ENCODE measurements around the gene FAM227B. TPM values are rescaled to one million over a fixed set of nuclear protein-coding genes. Genes with fewer than 3 reads are reported as not detected.

The FAM227B gene
- total RNA-seq, 1 donor from 2014 or later: 3.2 TPM

- DNase-seq (ENCODE audit: low read depth): no peak
- no peak overlapping the region for H3K4me3 ChIP-seq (ENCODE audit: low read depth, low read length)
- TF ChIP-seq, protein P1, sequence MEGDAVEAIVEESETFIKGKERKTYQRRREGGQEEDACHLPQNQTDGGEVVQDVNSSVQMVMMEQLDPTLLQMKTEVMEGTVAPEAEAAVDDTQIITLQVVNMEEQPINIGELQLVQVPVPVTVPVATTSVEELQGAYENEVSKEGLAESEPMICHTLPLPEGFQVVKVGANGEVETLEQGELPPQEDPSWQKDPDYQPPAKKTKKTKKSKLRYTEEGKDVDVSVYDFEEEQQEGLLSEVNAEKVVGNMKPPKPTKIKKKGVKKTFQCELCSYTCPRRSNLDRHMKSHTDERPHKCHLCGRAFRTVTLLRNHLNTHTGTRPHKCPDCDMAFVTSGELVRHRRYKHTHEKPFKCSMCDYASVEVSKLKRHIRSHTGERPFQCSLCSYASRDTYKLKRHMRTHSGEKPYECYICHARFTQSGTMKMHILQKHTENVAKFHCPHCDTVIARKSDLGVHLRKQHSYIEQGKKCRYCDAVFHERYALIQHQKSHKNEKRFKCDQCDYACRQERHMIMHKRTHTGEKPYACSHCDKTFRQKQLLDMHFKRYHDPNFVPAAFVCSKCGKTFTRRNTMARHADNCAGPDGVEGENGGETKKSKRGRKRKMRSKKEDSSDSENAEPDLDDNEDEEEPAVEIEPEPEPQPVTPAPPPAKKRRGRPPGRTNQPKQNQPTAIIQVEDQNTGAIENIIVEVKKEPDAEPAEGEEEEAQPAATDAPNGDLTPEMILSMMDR (conservative IDR thresholded peaks at IDR 0.05; ENCODE audit: low read depth, low read length): no peak
Measured at GRCh38 chr15:49328941-49329340, 291.7 kb downstream of the FAM227B start.

DNA sequence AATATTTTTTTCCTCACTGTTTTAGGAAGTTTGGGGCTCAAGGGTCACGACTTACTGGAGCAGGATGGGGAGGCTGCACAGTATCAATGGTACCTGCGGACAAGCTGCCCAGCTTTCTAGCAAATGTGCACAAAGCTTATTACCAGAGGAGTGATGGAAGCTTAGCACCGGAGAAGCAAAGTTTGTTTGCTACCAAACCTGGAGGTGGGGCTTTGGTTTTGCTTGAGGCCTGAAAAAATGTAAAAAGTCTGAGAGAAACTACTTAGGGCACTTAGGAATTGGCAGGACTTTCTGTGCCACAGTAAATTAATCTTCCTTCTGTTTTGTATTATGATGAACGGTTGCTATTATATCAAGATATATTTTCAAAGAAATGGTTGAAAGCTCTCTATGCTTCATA, 292.7 kb downstream of the FAM227B start:
- H3K4me3 ChIP-seq (ENCODE audit: low read depth, low read length): no peak overlapping the region
- TF ChIP-seq, protein P1 (conservative IDR thresholded peaks at IDR 0.05; ENCODE audit: low read depth, low read length): no peak
- no peak for DNase-seq (ENCODE audit: low read depth)

GRCh38 chr15:49323207-49323606, 297.4 kb downstream of the FAM227B start:
- DNase-seq (ENCODE audit: low read depth): no peak
- TF ChIP-seq, protein P1 (conservative IDR thresholded peaks at IDR 0.05; ENCODE audit: low read depth, low read length): no peak
- H3K4me3 ChIP-seq (ENCODE audit: low read depth, low read length): no peak overlapping the region

DNA sequence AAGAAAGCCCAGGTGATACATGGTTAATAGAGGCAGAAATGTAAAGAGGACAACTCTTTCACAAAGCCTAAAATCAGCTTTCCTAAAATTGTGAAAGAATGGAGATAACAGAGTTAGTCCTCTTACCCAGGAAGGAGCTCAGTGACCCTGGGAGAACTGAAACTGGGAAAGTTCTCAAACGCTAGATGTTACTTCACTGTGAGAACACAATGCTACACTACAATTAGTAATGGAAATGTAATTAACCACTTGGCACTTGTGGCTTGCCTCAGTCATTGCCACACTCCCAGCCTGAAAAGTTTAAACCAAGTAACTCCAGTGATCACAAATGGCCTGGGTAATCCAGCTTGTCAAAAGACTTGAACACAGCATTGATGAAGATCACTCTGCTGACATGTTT, 300.3 kb downstream of the FAM227B start:
- TF ChIP-seq, protein P1 (conservative IDR thresholded peaks at IDR 0.05; ENCODE audit: low read depth, low read length): no peak

GRCh38 chr15:49315391-49315823, 305.2 kb downstream of the FAM227B start:
- DNase-seq (ENCODE audit: low read depth): no peak
- H3K4me3 ChIP-seq (ENCODE audit: low read depth, low read length): no peak overlapping the region
- TF ChIP-seq, protein P1 (conservative IDR thresholded peaks at IDR 0.05; ENCODE audit: low read depth, low read length): no peak

More for the DNA sequence above, 300.3 kb downstream of the FAM227B start:
- H3K4me3 ChIP-seq (ENCODE audit: low read depth, low read length): no peak overlapping the region
- DNase-seq (ENCODE audit: low read depth): no peak

GRCh38 chr15:49314716-49315115, 305.9 kb downstream of the FAM227B start:
- TF ChIP-seq, protein P1 (conservative IDR thresholded peaks at IDR 0.05; ENCODE audit: low read depth, low read length): no peak

GRCh38 chr15:49313650-49314049, 307.0 kb downstream of the FAM227B start:
- peak; percentile 51 for DNase-seq (ENCODE audit: low read depth)
- no peak overlapping the region for H3K4me3 ChIP-seq (ENCODE audit: low read depth, low read length)
- TF ChIP-seq, protein P1 (conservative IDR thresholded peaks at IDR 0.05; ENCODE audit: low read depth, low read length): no peak

More at GRCh38 chr15:49314716-49315115, 305.9 kb downstream of the FAM227B start:
- DNase-seq (ENCODE audit: low read depth): no peak
- no peak overlapping the region for H3K4me3 ChIP-seq (ENCODE audit: low read depth, low read length)

Data from epithelial cell of proximal tubule (primary cell).